ENCODE data around the gene HSP90B1.

DNA sequence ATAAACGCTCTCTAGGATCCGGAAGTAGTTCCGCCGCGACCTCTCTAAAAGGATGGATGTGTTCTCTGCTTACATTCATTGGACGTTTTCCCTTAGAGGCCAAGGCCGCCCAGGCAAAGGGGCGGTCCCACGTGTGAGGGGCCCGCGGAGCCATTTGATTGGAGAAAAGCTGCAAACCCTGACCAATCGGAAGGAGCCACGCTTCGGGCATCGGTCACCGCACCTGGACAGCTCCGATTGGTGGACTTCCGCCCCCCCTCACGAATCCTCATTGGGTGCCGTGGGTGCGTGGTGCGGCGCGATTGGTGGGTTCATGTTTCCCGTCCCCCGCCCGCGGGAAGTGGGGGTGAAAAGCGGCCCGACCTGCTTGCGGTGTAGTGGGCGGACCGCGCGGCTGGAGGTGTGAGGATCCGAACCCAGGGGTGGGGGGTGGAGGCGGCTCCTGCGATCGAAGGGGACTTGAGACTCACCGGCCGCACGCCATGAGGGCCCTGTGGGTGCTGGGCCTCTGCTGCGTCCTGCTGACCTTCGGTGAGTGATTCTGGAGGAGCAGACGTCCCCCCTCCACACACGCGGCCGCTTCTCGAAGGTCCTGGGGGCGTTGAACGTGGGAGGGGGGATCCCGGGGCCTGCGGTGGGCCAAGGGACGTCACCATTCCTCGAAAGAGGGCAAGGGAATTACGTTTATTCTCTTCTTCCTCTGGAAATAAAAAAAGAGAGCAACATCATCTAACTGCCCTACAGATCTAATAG lies at the start of gene HSP90B1:
- TF ChIP-seq YY1 (IDR thresholded peaks at IDR 0.05; ENCODE audit: insufficient read depth, insufficient read length) (no peak), SUZ12 (IDR thresholded peaks at IDR 0.05; ENCODE audit: extremely low read depth, insufficient read depth, insufficient read length) (no peak)
